GM12878 (cell line): ENCODE data around the gene NGRN. TPM values are rescaled to one million over a fixed set of nuclear protein-coding genes. Genes with fewer than 3 reads are reported as not detected.

Source experiments
- ATAC-seq: fragments of 200-7000 bp; cut with Tn5 transposase; 3 replicates; pipeline ENCODE4 v1.9.1; 2020; ENCODE audit warnings: mild to moderate bottlenecking, moderate library complexity
- BruUV-seq: library from RNA; stranded (reverse); fragments of 400-500 nt; replicated peaks from 2 replicates; lab custom pipeline; 2021; lab: Mats Ljungman, UMichigan
- CTCF ChIA-PET: fragments of 300-600 bp; sonication (Branson Sonifier 250); formaldehyde crosslinking; extraction: SDS; loops from one replicate; lab custom pipeline; 2021; ENCODE audit warnings: inconsistent platforms; lab: Yijun Ruan, JAX
- POLR2A ChIA-PET: fragments of 350-600 bp; formaldehyde crosslinking; extraction: SDS; loops from one replicate; lab custom pipeline; 2021; ENCODE audit warnings: inconsistent platforms; lab: Charles Lee
- RAD21 ChIA-PET: fragments of 300-600 bp; sonication (Branson Sonifier 250); formaldehyde crosslinking; loops from one replicate; lab custom pipeline; 2023; ENCODE audit warnings: antibody characterized with exemption; ENCODE audit not compliant: unreplicated experiment; lab: Charles Lee
- SMC1A ChIA-PET: fragments of 300-600 bp; sonication (Branson Sonifier 250); formaldehyde crosslinking; loops from one replicate; lab custom pipeline; 2023; ENCODE audit not compliant: unreplicated experiment, uncharacterized antibody; lab: Charles Lee
- DNase-seq: peaks from one replicate; pipeline ENCODE4 v3.0.0-alpha.2; 2011; ENCODE audit warnings: low read depth, low spot score
- FAIRE-seq: peaks from 3 replicates; lab custom pipeline; 2011; peaks lifted over from hg19 to GRCh38; lab: Jason Lieb, UNC
- H2AFZ ChIP-seq: 2 replicates; pipeline ENCODE4 v1.6.0; 2011; ENCODE audit warnings: low read depth, low read length, control low read depth; ENCODE audit not compliant: control insufficient read depth
- H3K27ac ChIP-seq: 2 replicates; pipeline ENCODE4 v1.5.1; 2011; ENCODE audit warnings: control low read depth; ENCODE audit not compliant: control insufficient read depth, insufficient read depth
- H3K27me3 ChIP-seq, 2 experiments: replicated peaks in 1 of 2; 2 replicates each; pipeline versions ENCODE4 v1.6.0 to v1.6.1; 2011; ENCODE audit warnings: low read length in 1 of 2; ENCODE audit not compliant: control insufficient read depth in 2 of 2, insufficient read depth in 2 of 2
- H3K36me3 ChIP-seq, 2 experiments: 2 replicates each; pipeline ENCODE4 v1.5.1; 2011; ENCODE audit warnings: low read length in 1 of 2; ENCODE audit not compliant: control insufficient read depth in 2 of 2, insufficient read depth in 2 of 2
- H3K4me1 ChIP-seq: 2 replicates; pipeline ENCODE4 v1.6.1; 2011; ENCODE audit warnings: mild to moderate bottlenecking, low read length, moderate library complexity, mixed read lengths; ENCODE audit not compliant: control insufficient read depth, insufficient read depth
- H3K4me2 ChIP-seq: 2 replicates; pipeline ENCODE4 v1.6.0; 2011; ENCODE audit warnings: control low read depth; ENCODE audit not compliant: control insufficient read depth, insufficient read depth
- H3K4me3 ChIP-seq: fragments of 200-600 bp; sonication (generic); 2 replicates; pipeline ENCODE4 v1.5.1; 2016
- H3K79me2 ChIP-seq: 2 replicates; pipeline ENCODE4 v1.6.0; 2011; ENCODE audit warnings: low read length; ENCODE audit not compliant: control insufficient read depth, insufficient read depth
- H3K9ac ChIP-seq: 2 replicates; pipeline ENCODE4 v1.8.0; 2011; ENCODE audit warnings: low read length, control low read depth, mixed read lengths; ENCODE audit not compliant: control insufficient read depth, insufficient read depth
- H3K9me3 ChIP-seq: replicated peaks from 3 replicates; pipeline ENCODE4 v1.5.1; 2011; ENCODE audit warnings: mild to moderate bottlenecking, low read length; ENCODE audit not compliant: control insufficient read depth, insufficient read depth
- H4K20me1 ChIP-seq: 2 replicates; pipeline ENCODE4 v1.6.0; 2011; ENCODE audit not compliant: control insufficient read depth, insufficient read depth
- BACH1 ChIP-seq: fragments of 450-650 bp; IDR thresholded peaks from 2 replicates; pipeline ENCODE4 v1.6.1; 2017; ENCODE audit warnings: mild to moderate bottlenecking, borderline replicate concordance
- CBFB ChIP-seq: IDR thresholded peaks from 2 replicates; pipeline ENCODE4 v1.6.1; 2016; ENCODE audit warnings: antibody characterized with exemption, low read depth
- HCFC1 ChIP-seq: fragments of 150-350 bp; IDR thresholded peaks from 2 replicates; pipeline ENCODE4 v1.6.1; 2014; ENCODE audit warnings: low read length
- MXI1 ChIP-seq: fragments of 150-350 bp; IDR thresholded peaks from 2 replicates; pipeline ENCODE4 v1.6.1; 2011; ENCODE audit warnings: low read depth, mild to moderate bottlenecking, inconsistent platforms, low read length, improper control_type of control experiment
- NFXL1 ChIP-seq: fragments of 450-650 bp; IDR thresholded peaks from 2 replicates; pipeline ENCODE4 v1.6.1; 2017; ENCODE audit warnings: antibody characterized with exemption, mild to moderate bottlenecking, borderline replicate concordance
- PML ChIP-seq: IDR thresholded peaks from 2 replicates; pipeline ENCODE4 v1.6.1; 2012; ENCODE audit warnings: low read length, inconsistent platforms
- RAD21 ChIP-seq: IDR thresholded peaks from 2 replicates; pipeline ENCODE4 v1.6.1; 2011; ENCODE audit warnings: mild to moderate bottlenecking, low read depth, low read length, moderate library complexity; ENCODE audit not compliant: insufficient read depth
- ZNF217 ChIP-seq: fragments of 450-650 bp; IDR thresholded peaks from 2 replicates; pipeline ENCODE4 v1.6.1; 2017; ENCODE audit warnings: antibody characterized with exemption, mild to moderate bottlenecking
- WGBS: methylation state at CpG from one replicate; pipeline ENCODE4 v1.1.6; 2016; ENCODE audit warnings: low lambda C conversion rate; ENCODE audit not compliant: insufficient replicate concordance, insufficient coverage; ENCODE audit errors: missing lambda C conversion rate; 5-methylcytosine and 5-hydroxymethylcytosine counted together
- in situ Hi-C: fragments of 300-500 bp; cut with MboI; formaldehyde crosslinking; loops from 9 replicates; pipeline ENCODE4 v1.14.3; 2018; ENCODE audit warnings: mixed read lengths
- intact Hi-C: fragments of 100-400 bp; cut with micrococcal nuclease; formaldehyde crosslinking; loops from one replicate; pipeline ENCODE4 v1.14.2; 2022; ENCODE audit not compliant: unreplicated experiment
- polyA plus RNA-seq, 11 experiments: library from polyadenylated mRNA; depleted of rRNA in 4 of 11; unstranded in 6 of 11; stranded (reverse) in 5 of 11; fragments of >200 nt; fragmentation: Nextera tagmentation in 4 of 11; fragmentation: Illumina TruSeq in 1 of 11; extraction: Ambion mirVana in 4 of 11; extraction: Trizol in 1 of 11; gene quantifications; 1 replicate in 1 of 11; 2 replicates in 10 of 11; pipeline versions ENCODE4 v1.2.1 to v1.2.3, GENCODE V29; 2011 to 2016; ENCODE audit warnings: inconsistent platforms in 2 of 11, missing spikeins in 2 of 11, low read depth in 1 of 11
- total RNA-seq, 4 experiments: library from RNA; depleted of rRNA in 3 of 4; stranded (reverse); fragments of >200 nt in 3 of 4; fragmentation: Illumina TruSeq in 1 of 4; extraction: Trizol in 1 of 4; gene quantifications; 2 replicates each; pipeline versions ENCODE4 v1.2.1 to v1.2.3, GENCODE V29; 2013 to 2021
- TF ChIP-seq, protein P1 (sequence below): IDR thresholded peaks from 2 replicates; pipeline ENCODE4 v1.6.1; 2012; ENCODE audit warnings: mild to moderate bottlenecking, low read depth, low read length
- TF ChIP-seq, protein P2 (sequence below): IDR thresholded peaks from 2 replicates; pipeline ENCODE4 v1.6.1; 2012; ENCODE audit warnings: low read depth, low read length, improper control_type of control experiment

Gene NGRN
- total and polyA plus RNA-seq, 10 of the 15 experiments (the other 5 are each of a cell fraction or from before 2014, with no cell fraction given): 5.8 to 31.3 (median 23.2) TPM

- Histone ChIP-seq H3K9me3 (no peaks in the 10 kb centered on the region), H3K4me1 (no peaks in the 10 kb centered on the region), H3K36me3 (no peaks in the 10 kb centered on the region), H4K20me1 (no peaks in the 10 kb centered on the region), H3K27me3 (no peaks in the 10 kb centered on the region), H3K9ac (no peak overlapping the region), H2AFZ (no peak overlapping the region), H3K4me2 (no peak overlapping the region), H3K79me2 (no peaks in the 10 kb centered on the region), H3K4me3 (no peak overlapping the region), H3K27ac (no peak overlapping the region)
- 68% methylated on average over 15 of the region's 16 CpGs for WGBS
- intact Hi-C loops: no loop called here
- FAIRE-seq: no peak
- no TSS peak for BruUV-seq
- SMC1A ChIA-PET: interaction anchor here (2.1 to 4.7 kb wide), 2 partner anchors 9 to 26 kb away, joined by 23 to 30 read pairs; no protein-coding TSS in a partner anchor
- RAD21 ChIA-PET: no interaction called here
- POLR2A ChIA-PET: no interaction called here
- in situ Hi-C loops: no loop called here
- TF ChIP-seq RAD21 (no peak), MXI1 (no peak), PML (no peak), BACH1 (no peak), CBFB (no peak), HCFC1 (no peak), ZNF217 (no peak), NFXL1 (no peak)
- TF ChIP-seq, protein P1, sequence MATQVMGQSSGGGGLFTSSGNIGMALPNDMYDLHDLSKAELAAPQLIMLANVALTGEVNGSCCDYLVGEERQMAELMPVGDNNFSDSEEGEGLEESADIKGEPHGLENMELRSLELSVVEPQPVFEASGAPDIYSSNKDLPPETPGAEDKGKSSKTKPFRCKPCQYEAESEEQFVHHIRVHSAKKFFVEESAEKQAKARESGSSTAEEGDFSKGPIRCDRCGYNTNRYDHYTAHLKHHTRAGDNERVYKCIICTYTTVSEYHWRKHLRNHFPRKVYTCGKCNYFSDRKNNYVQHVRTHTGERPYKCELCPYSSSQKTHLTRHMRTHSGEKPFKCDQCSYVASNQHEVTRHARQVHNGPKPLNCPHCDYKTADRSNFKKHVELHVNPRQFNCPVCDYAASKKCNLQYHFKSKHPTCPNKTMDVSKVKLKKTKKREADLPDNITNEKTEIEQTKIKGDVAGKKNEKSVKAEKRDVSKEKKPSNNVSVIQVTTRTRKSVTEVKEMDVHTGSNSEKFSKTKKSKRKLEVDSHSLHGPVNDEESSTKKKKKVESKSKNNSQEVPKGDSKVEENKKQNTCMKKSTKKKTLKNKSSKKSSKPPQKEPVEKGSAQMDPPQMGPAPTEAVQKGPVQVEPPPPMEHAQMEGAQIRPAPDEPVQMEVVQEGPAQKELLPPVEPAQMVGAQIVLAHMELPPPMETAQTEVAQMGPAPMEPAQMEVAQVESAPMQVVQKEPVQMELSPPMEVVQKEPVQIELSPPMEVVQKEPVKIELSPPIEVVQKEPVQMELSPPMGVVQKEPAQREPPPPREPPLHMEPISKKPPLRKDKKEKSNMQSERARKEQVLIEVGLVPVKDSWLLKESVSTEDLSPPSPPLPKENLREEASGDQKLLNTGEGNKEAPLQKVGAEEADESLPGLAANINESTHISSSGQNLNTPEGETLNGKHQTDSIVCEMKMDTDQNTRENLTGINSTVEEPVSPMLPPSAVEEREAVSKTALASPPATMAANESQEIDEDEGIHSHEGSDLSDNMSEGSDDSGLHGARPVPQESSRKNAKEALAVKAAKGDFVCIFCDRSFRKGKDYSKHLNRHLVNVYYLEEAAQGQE: no peak
- TF ChIP-seq, protein P2, sequence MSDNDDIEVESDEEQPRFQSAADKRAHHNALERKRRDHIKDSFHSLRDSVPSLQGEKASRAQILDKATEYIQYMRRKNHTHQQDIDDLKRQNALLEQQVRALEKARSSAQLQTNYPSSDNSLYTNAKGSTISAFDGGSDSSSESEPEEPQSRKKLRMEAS: no peak
- ATAC-seq: no peak
- CTCF ChIA-PET: interaction anchor here (1.0 to 7.5 kb wide), 9 partner anchors 9 to 195 kb away, joined by 3 to 99 read pairs (median 6); no protein-coding TSS in a partner anchor
- no peak for DNase-seq
Measured at GRCh38 chr15:90294601-90295269, 29.3 kb downstream of the NGRN start.
